CD14-positive monocyte (primary cell): ENCODE results near the gene KIF5B. TPM values are rescaled to one million over a fixed set of nuclear protein-coding genes. Genes with fewer than 3 reads are reported as not detected.
"Not testable (repeated sequence)": the region's sequence is repeated elsewhere in the genome, so short reads cannot be mapped to it uniquely, and the experiment has no call there.

Source experiments
- DNase-seq, 3 donors: peaks; one replicate each; pipeline ENCODE4 v3.0.0-alpha.2; 2011 to 2022
- H2AFZ ChIP-seq: 2 replicates; pipeline ENCODE4 v1.6.0; 2012; ENCODE audit warnings: mild to moderate bottlenecking, low read depth, low read length, inconsistent platforms; ENCODE audit not compliant: insufficient read depth, poor library complexity, severe bottlenecking
- H3K27ac ChIP-seq, 2 donors: 1 replicate in 1 of 2; 2 replicates in 1 of 2; pipeline ENCODE4 v1.5.1; 2012 to 2013; ENCODE audit warnings: low read length in 2 of 2, control low read depth in 1 of 2, inconsistent platforms in 1 of 2, low read depth in 1 of 2, mild to moderate bottlenecking in 1 of 2
- H3K27me3 ChIP-seq, 2 donors: one replicate each; pipeline versions ENCODE4 v1.6.0 to v1.6.1; 2011 to 2013; ENCODE audit warnings: low read length in 2 of 2; ENCODE audit not compliant: control insufficient read depth in 2 of 2, insufficient read depth in 2 of 2
- H3K36me3 ChIP-seq, 2 donors: replicated peaks in 1 of 2; 1 replicate in 1 of 2; 2 replicates in 1 of 2; pipeline versions ENCODE4 v1.5.1 to v1.6.1; 2012 to 2013; ENCODE audit warnings: low read length in 2 of 2, control low read depth in 1 of 2, inconsistent platforms in 1 of 2, mild to moderate bottlenecking in 1 of 2; ENCODE audit not compliant: insufficient read depth in 2 of 2, control insufficient read depth in 1 of 2
- H3K4me1 ChIP-seq, 2 donors: 1 replicate in 1 of 2; 2 replicates in 1 of 2; pipeline versions ENCODE4 v1.5.1 to v1.6.1; 2012 to 2013; ENCODE audit warnings: low read length in 2 of 2, control low read depth in 1 of 2, inconsistent platforms in 1 of 2, mild to moderate bottlenecking in 1 of 2, moderate library complexity in 1 of 2; ENCODE audit not compliant: insufficient read depth in 2 of 2, control insufficient read depth in 1 of 2
- H3K4me2 ChIP-seq: replicated peaks from 2 replicates; pipeline ENCODE3; 2012; ENCODE audit warnings: low read length, moderate library complexity, mild to moderate bottlenecking; ENCODE audit not compliant: poor library complexity, severe bottlenecking; ENCODE audit errors: extremely low read depth
- H3K4me3 ChIP-seq, 3 experiments: fragments of 200-600 bp in 1 of 3; sonication (generic) in 1 of 3; replicated peaks in 1 of 3; 1 replicate in 2 of 3; 2 replicates in 1 of 3; pipeline ENCODE4 v1.5.1; 2011 to 2013; ENCODE audit warnings: low read length in 3 of 3, mild to moderate bottlenecking in 3 of 3, control low read depth in 2 of 3, low read depth in 2 of 3, inconsistent platforms in 1 of 3, moderate library complexity in 1 of 3
- H3K79me2 ChIP-seq: 2 replicates; pipeline ENCODE4 v1.6.0; 2012; ENCODE audit warnings: mild to moderate bottlenecking, control low read depth, inconsistent platforms, low read length, moderate library complexity; ENCODE audit not compliant: insufficient read depth
- H3K9ac ChIP-seq: 2 replicates; pipeline ENCODE4 v1.6.0; 2017; ENCODE audit warnings: low read length, mild to moderate bottlenecking; ENCODE audit not compliant: insufficient read depth, poor library complexity, severe bottlenecking
- H3K9me3 ChIP-seq, 2 donors: replicated peaks in 1 of 2; 1 replicate in 1 of 2; 2 replicates in 1 of 2; pipeline versions ENCODE4 v1.5.1 to v1.6.1; 2012 to 2013; ENCODE audit warnings: low read length in 2 of 2, control low read depth in 1 of 2; ENCODE audit not compliant: control insufficient read depth in 1 of 2, insufficient read depth in 1 of 2
- H4K20me1 ChIP-seq: 2 replicates; pipeline ENCODE4 v1.6.0; 2012; ENCODE audit warnings: mild to moderate bottlenecking, low read length, control low read depth, moderate library complexity; ENCODE audit not compliant: insufficient read depth
- H3K27ac Mint-ChIP-seq, 7 donors: one replicate each; pipeline ENCODE4 v1.8.0; 2020; ENCODE audit warnings: mild to moderate bottlenecking in 7 of 7, mixed read lengths in 7 of 7, moderate library complexity in 6 of 7, inconsistent platforms in 2 of 7
- H3K27me3 Mint-ChIP-seq, 3 donors: one replicate each; pipeline ENCODE4 v1.8.0; 2021 to 2022; ENCODE audit warnings: low read depth in 3 of 3, mild to moderate bottlenecking in 3 of 3, mixed read lengths in 3 of 3, moderate library complexity in 3 of 3, inconsistent platforms in 1 of 3
- H3K36me3 Mint-ChIP-seq, 2 donors: one replicate each; pipeline ENCODE4 v1.8.0; 2020; ENCODE audit warnings: mixed read lengths in 2 of 2, inconsistent platforms in 1 of 2, mild to moderate bottlenecking in 1 of 2
- H3K4me1 Mint-ChIP-seq: one replicate; pipeline ENCODE4 v1.8.0; 2020; ENCODE audit warnings: mild to moderate bottlenecking, mixed read lengths
- H3K4me3 Mint-ChIP-seq, 2 donors: one replicate each; pipeline ENCODE4 v1.8.0; 2020; ENCODE audit warnings: mild to moderate bottlenecking in 2 of 2, mixed read lengths in 2 of 2, moderate library complexity in 1 of 2
- H3K9me3 Mint-ChIP-seq, 7 donors: one replicate each; pipeline ENCODE4 v1.8.0; 2020 to 2022; ENCODE audit warnings: mixed read lengths in 7 of 7, mild to moderate bottlenecking in 6 of 7, moderate library complexity in 6 of 7, inconsistent platforms in 2 of 7
- WGBS: methylation state at CpG from one replicate; pipeline ENCODE4 v1.1.5; 2013; ENCODE audit warnings: missing lambda C conversion rate; ENCODE audit not compliant: insufficient coverage; 5-methylcytosine and 5-hydroxymethylcytosine counted together
- intact Hi-C, 2 donors: fragments of 100-400 bp; cut with micrococcal nuclease; formaldehyde crosslinking; loops; one replicate each; pipeline versions ENCODE4 v1.15.0 to v1.15.1; 2023
- polyA plus RNA-seq, 3 donors: library from polyadenylated mRNA; depleted of rRNA in 1 of 3; unstranded in 2 of 3; stranded (reverse) in 1 of 3; fragments of 300-500 nt in 2 of 3; fragments of >200 nt in 1 of 3; fragmentation: Illumina TruSeq in 2 of 3; gene quantifications; 1 replicate in 2 of 3; 2 replicates in 1 of 3; pipeline ENCODE4 v1.2.3, GENCODE V29; 2012 to 2021
- TF ChIP-seq, protein P1 (sequence below): fragments of 200-600 bp; IDR thresholded peaks from one replicate; pipeline ENCODE4 v1.8.0; 2022; ENCODE audit warnings: antibody characterized with exemption, mild to moderate bottlenecking

KIF5B gene
- polyA plus RNA-seq, 3 donors, result 15.2 to 32.9 (median 18.9) TPM

DNA sequence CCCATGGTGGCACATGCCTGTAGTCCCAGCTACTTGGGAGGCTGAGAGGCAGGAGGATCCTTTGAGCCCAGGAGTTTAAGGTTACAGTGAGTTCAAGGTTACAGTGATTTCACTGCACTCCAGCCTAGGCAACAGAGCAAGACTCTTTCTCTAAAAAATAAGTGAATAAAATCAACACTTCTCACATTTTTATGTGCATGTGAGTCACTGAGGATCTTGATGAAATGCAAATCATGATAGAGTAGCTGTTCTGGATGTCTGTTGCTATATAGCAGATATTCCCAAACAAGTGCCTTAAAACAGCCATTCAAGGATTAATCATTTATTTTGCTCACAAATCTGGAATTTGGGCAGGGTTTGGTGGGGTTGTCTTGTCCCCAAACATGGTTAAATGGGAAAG, 65.3 kb downstream of the KIF5B start:
- H3K27me3 Mint-ChIP-seq, result peaks cover 2 to 15% (median 9%) of the 10 kb centered on the region in 3 donors
- Histone ChIP-seq H3K9ac (no peak overlapping the region), H3K9me3 (no peaks in the 10 kb centered on the region), H3K36me3 (no peaks in the 10 kb centered on the region), H3K4me2 (no peak overlapping the region), H3K79me2 (no peaks in the 10 kb centered on the region), H2AFZ (no peak overlapping the region), H4K20me1 (no peaks in the 10 kb centered on the region), H3K27me3 (peaks cover 0 to 2% of the 10 kb centered on the region in 2 donors), H3K4me1 (no peaks in the 10 kb centered on the region), H3K27ac (no peak overlapping the region), H3K4me3 (no peak overlapping the region)
- intact Hi-C loops, result loop anchor here in 1 of 2 donors (10.0 kb wide), 1 partner anchor 1266 kb away; no protein-coding TSS in a partner anchor
- no peaks in the 10 kb centered on the region for H3K36me3 Mint-ChIP-seq
- H3K27ac Mint-ChIP-seq, result no peak overlapping the region
- peaks cover 0 to 3% (median 0%) of the 10 kb centered on the region in 7 donors for H3K9me3 Mint-ChIP-seq
- TF ChIP-seq, protein P1, sequence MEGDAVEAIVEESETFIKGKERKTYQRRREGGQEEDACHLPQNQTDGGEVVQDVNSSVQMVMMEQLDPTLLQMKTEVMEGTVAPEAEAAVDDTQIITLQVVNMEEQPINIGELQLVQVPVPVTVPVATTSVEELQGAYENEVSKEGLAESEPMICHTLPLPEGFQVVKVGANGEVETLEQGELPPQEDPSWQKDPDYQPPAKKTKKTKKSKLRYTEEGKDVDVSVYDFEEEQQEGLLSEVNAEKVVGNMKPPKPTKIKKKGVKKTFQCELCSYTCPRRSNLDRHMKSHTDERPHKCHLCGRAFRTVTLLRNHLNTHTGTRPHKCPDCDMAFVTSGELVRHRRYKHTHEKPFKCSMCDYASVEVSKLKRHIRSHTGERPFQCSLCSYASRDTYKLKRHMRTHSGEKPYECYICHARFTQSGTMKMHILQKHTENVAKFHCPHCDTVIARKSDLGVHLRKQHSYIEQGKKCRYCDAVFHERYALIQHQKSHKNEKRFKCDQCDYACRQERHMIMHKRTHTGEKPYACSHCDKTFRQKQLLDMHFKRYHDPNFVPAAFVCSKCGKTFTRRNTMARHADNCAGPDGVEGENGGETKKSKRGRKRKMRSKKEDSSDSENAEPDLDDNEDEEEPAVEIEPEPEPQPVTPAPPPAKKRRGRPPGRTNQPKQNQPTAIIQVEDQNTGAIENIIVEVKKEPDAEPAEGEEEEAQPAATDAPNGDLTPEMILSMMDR, result no peak
- no peak overlapping the region for H3K4me3 Mint-ChIP-seq
- no peak for DNase-seq
- peaks cover 2% of the 10 kb centered on the region for H3K4me1 Mint-ChIP-seq

DNA sequence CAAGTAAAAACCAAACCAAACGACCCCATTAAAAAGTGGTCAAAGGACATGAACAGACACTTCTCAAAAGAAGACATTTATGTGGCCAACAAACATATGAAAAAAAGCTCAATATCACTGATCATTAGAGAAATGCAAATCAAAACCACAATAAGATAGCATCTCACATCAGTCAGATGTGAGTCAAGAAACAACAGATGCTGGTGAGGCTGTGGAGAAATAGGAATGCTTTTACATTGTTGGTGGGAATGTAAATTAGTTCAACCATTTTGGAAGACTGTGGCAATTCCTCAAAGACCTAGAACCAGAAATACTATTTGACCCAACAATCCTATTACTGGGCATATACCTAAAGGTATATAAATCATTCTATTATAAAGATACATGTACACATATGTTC, 68.4 kb downstream of the KIF5B start:
- H3K27me3 ChIP-seq, H2AFZ ChIP-seq, H3K9me3 ChIP-seq, intact Hi-C loops, H3K9me3 Mint-ChIP-seq, H3K36me3 Mint-ChIP-seq, H3K4me2 ChIP-seq, H3K4me1 Mint-ChIP-seq, H3K27ac ChIP-seq, H4K20me1 ChIP-seq, H3K79me2 ChIP-seq, H3K4me1 ChIP-seq, DNase-seq, H3K4me3 Mint-ChIP-seq, H3K4me3 ChIP-seq, H3K27ac Mint-ChIP-seq, H3K9ac ChIP-seq, H3K36me3 ChIP-seq: not testable (repeated sequence)
- peaks cover 2 to 19% (median 12%) of the 10 kb centered on the region in 3 donors for H3K27me3 Mint-ChIP-seq
- WGBS, result no CpG with 5 or more reads among the region's 1 CpG
